Ishikawa (cell line): ENCODE measurements around the gene RBM5.

ENCODE experiments used
- CEBPB ChIP-seq: IDR thresholded peaks from 2 replicates; pipeline ENCODE4 v1.6.1; 2012
- CREB1 ChIP-seq: IDR thresholded peaks from 2 replicates; pipeline ENCODE4 v1.6.1; 2012; ENCODE audit warnings: low read depth
- EGR1 ChIP-seq: IDR thresholded peaks from 2 replicates; pipeline ENCODE4 v1.6.1; 2012
- EP300 ChIP-seq: IDR thresholded peaks from 2 replicates; pipeline ENCODE4 v1.6.1; 2012; ENCODE audit warnings: borderline replicate concordance
- FOXM1 ChIP-seq: IDR thresholded peaks from 2 replicates; pipeline ENCODE4 v1.6.1; 2012; ENCODE audit warnings: low read depth, borderline replicate concordance
- NFIC ChIP-seq: IDR thresholded peaks from 2 replicates; pipeline ENCODE4 v1.6.1; 2012
- RAD21 ChIP-seq: IDR thresholded peaks from 2 replicates; pipeline ENCODE4 v1.6.1; 2012; ENCODE audit warnings: low read depth
- TAF1 ChIP-seq: IDR thresholded peaks from 2 replicates; pipeline ENCODE4 v1.6.1; 2012; ENCODE audit warnings: low read depth, mild to moderate bottlenecking
- TCF12 ChIP-seq: IDR thresholded peaks from 2 replicates; pipeline ENCODE4 v1.6.1; 2012; ENCODE audit warnings: low read depth
- TEAD4 ChIP-seq: IDR thresholded peaks from 2 replicates; pipeline ENCODE4 v1.6.1; 2012
- YY1 ChIP-seq: IDR thresholded peaks from 2 replicates; pipeline ENCODE4 v1.6.1; 2012; ENCODE audit warnings: low read depth
- ZBTB7A ChIP-seq: IDR thresholded peaks from 2 replicates; pipeline ENCODE4 v1.6.1; 2012; ENCODE audit warnings: low read depth
- TF ChIP-seq, protein P1 (sequence below): IDR thresholded peaks from 2 replicates; pipeline ENCODE4 v1.6.1; 2012
- TF ChIP-seq, protein P2 (sequence below): IDR thresholded peaks from 2 replicates; pipeline ENCODE4 v1.6.1; 2012; ENCODE audit warnings: low read depth, mild to moderate bottlenecking
- TF ChIP-seq, protein P3 (sequence below): IDR thresholded peaks from 2 replicates; pipeline ENCODE4 v1.6.1; 2012

The RBM5 gene

DNA sequence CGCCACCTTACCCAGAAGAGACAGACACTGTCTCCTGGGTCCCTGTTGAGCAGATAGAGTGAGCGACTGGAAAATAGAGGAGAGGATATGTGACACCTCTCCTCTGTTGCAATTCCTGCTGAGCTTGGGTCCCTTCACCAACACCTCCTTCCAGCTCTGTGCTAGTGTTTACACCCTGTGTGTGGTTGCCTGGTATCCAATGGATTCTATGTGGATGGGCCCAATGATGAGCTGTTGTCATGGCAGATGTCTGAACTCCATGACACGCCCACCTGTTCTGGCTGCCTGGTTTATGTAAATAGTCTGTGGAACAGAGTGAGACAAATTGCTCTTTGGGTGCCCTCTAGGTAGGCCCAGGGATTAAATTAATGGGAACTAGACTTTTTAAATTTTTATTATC is 23.7 kb downstream of the RBM5 start:
- TF ChIP-seq TEAD4 (no peak), RAD21 (no peak), YY1 (no peak), CEBPB (no peak)
- TF ChIP-seq, protein P1, sequence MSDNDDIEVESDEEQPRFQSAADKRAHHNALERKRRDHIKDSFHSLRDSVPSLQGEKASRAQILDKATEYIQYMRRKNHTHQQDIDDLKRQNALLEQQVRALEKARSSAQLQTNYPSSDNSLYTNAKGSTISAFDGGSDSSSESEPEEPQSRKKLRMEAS, result no peak
- TF ChIP-seq, protein P2, sequence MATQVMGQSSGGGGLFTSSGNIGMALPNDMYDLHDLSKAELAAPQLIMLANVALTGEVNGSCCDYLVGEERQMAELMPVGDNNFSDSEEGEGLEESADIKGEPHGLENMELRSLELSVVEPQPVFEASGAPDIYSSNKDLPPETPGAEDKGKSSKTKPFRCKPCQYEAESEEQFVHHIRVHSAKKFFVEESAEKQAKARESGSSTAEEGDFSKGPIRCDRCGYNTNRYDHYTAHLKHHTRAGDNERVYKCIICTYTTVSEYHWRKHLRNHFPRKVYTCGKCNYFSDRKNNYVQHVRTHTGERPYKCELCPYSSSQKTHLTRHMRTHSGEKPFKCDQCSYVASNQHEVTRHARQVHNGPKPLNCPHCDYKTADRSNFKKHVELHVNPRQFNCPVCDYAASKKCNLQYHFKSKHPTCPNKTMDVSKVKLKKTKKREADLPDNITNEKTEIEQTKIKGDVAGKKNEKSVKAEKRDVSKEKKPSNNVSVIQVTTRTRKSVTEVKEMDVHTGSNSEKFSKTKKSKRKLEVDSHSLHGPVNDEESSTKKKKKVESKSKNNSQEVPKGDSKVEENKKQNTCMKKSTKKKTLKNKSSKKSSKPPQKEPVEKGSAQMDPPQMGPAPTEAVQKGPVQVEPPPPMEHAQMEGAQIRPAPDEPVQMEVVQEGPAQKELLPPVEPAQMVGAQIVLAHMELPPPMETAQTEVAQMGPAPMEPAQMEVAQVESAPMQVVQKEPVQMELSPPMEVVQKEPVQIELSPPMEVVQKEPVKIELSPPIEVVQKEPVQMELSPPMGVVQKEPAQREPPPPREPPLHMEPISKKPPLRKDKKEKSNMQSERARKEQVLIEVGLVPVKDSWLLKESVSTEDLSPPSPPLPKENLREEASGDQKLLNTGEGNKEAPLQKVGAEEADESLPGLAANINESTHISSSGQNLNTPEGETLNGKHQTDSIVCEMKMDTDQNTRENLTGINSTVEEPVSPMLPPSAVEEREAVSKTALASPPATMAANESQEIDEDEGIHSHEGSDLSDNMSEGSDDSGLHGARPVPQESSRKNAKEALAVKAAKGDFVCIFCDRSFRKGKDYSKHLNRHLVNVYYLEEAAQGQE, result no peak

DNA sequence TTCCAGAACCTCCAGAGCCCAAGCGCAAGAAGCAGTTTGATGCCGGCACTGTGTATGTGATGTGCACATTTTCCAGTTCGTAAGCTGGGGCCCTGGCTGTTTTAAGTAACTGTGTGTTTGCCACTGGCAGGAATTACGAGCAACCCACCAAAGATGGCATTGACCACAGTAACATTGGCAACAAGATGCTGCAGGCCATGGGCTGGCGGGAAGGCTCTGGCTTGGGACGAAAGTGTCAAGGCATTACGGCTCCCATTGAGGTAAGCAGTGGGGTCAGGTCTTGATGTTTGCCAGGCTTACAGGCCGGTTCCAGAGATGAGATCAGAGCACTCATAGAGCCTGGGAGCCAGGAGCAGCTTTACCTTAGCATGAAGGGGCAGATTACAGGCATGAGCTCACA is 28.4 kb downstream of the RBM5 start:
- TF ChIP-seq CEBPB (no peak), NFIC (no peak), TEAD4 (no peak), RAD21 (no peak), TAF1 (no peak), YY1 (no peak), TCF12 (no peak), EP300 (no peak), FOXM1 (no peak), CREB1 (no peak), EGR1 (no peak), ZBTB7A (no peak)
- TF ChIP-seq, protein P2, result no peak
- TF ChIP-seq, protein P3, sequence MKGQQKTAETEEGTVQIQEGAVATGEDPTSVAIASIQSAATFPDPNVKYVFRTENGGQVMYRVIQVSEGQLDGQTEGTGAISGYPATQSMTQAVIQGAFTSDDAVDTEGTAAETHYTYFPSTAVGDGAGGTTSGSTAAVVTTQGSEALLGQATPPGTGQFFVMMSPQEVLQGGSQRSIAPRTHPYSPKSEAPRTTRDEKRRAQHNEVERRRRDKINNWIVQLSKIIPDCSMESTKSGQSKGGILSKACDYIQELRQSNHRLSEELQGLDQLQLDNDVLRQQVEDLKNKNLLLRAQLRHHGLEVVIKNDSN, result no peak
- TF ChIP-seq, protein P1, result no peak

DNA sequence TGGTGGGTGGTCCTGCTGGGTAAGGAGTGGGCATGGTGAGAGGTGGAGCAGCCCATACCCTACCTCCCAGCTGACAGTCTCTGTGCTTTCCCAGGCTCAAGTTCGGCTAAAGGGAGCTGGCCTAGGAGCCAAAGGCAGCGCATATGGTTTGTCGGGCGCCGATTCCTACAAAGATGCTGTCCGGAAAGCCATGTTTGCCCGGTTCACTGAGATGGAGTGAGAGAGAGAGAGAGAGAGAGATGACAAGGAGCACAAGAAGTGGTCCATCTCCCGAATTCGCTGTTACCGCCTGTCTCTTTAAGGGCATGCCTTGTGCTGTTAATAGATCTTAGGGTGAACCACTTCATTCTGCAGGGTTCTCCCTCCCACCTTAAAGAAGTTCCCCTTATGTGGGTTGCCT is 29.5 kb downstream of the RBM5 start:
- TF ChIP-seq, protein P1, result no peak
- no peak for TF ChIP-seq EGR1
- no peak for TF ChIP-seq CREB1
- no peak for TF ChIP-seq FOXM1
- no peak for TF ChIP-seq CEBPB
- no peak for TF ChIP-seq TEAD4

DNA sequence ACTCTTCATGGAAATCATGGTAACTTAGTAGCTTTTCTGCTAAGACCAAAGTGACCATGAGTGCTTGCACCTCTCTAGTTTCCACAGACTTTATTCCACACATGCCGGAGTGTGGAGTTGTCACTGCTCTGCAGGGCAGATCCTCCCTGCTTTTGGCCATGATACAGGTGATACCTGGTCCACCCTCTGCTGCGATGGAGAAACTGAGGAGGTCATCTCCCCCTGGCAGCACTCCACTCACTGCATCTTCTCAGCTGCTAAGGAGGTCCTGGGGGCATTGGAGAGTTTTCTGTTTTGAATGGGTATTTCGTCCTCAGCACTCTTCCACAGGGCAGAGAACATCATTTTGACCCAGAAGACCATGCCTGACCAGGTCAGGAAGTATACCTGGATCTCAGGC is 31.1 kb downstream of the RBM5 start:
- TF ChIP-seq, protein P2, result no peak
- TF ChIP-seq ZBTB7A, result no peak
- no peak for TF ChIP-seq RAD21
- TF ChIP-seq FOXM1, result no peak
- TF ChIP-seq CREB1, result no peak
- no peak for TF ChIP-seq NFIC
- TF ChIP-seq, protein P3, result no peak
- no peak for TF ChIP-seq TCF12
- TF ChIP-seq EP300, result no peak
- TF ChIP-seq YY1, result no peak
- TF ChIP-seq CEBPB, result no peak
- TF ChIP-seq TEAD4, result no peak
- no peak for TF ChIP-seq TAF1
- TF ChIP-seq, protein P1, result no peak
- TF ChIP-seq EGR1, result no peak
